ENCODE measurements around the gene VPS45. TPM values are rescaled to one million over a fixed set of nuclear protein-coding genes. Genes with fewer than 3 reads are reported as not detected.
A peak's percentile ranks its signal among the peaks of the same experiment; 100 is the strongest.

Gene VPS45, protein sequence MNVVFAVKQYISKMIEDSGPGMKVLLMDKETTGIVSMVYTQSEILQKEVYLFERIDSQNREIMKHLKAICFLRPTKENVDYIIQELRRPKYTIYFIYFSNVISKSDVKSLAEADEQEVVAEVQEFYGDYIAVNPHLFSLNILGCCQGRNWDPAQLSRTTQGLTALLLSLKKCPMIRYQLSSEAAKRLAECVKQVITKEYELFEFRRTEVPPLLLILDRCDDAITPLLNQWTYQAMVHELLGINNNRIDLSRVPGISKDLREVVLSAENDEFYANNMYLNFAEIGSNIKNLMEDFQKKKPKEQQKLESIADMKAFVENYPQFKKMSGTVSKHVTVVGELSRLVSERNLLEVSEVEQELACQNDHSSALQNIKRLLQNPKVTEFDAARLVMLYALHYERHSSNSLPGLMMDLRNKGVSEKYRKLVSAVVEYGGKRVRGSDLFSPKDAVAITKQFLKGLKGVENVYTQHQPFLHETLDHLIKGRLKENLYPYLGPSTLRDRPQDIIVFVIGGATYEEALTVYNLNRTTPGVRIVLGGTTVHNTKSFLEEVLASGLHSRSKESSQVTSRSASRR
- 39.5 and 47.8 TPM in 2 replicates for total RNA-seq (2014; rRNA removed)
- percentile 77 among the genes with signal in this experiment for Bru-seq, nascent RNA
- percentile 72 among the genes with signal in this experiment for BruChase-seq, experiment 1, labeled RNA remaining after a 6-hour chase
- percentile 79 among the genes with signal in this experiment for BruChase-seq, experiment 2, labeled RNA remaining after a 2-hour chase
- long read RNA-seq, transcript VPS45-202 (15 exons, 2,790 nt), result major isoform, 51 of 80 reads
- long read RNA-seq, partial matches to known transcripts, result 4 of 80 reads
- long read RNA-seq, other reads (novel, unspliced or antisense), result 21 of 80 reads

DNA sequence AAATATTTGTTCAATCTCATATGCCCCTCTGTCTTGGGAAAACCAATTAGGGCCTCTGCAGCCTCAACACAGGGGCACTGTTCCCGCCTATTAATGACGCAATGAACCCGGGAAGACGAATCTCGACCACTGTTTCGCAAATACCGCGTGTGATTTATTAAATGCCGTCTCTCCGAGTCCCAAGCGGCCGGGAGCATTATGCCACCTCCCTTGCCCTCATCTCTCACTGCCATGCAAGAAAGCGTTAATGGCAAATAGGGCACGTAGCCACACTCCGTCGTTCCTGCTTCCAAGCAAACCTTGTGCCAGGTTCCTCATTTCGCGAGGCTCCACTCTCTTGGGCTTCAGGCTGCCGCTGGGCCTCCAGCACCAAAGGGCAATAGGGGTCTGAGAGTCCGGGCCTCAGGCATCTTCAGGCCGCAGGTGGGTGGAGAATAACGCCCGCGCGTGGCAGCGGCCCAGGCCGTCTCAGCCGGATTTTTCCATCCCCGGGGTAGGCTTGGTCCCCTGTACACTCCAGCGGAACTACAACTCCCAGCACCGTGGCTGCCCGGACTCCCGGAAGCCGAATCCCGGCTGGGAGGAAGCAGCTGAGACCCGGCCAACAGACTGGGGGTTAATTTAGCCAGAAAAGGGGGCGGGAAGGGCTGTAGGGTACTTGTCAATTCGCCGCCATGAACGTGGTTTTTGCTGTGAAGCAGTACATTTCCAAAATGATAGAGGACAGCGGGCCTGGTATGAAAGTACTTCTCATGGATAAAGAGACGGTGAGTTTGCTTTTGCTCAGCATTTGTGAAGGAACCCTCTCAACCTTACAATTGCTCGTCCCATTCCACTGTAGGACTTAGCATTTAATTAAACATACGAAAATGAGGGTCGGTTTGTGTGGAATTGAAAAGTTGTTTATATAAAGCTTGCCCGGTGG lies at the start of gene VPS45:
Gene VPS45, plus strand, starts transcription at position 593 of the 925 bp plus-strand sequence. Its CDS starts 82 bp downstream, at position 675.
- peak within 1 kb of the TSS; percentile 87 for H3K9ac ChIP-seq (ENCODE audit: low read length)
- H3K27me3 ChIP-seq (ENCODE audit: low read length), result no peaks in the 10 kb centered on the region
- TF ChIP-seq, protein P1, sequence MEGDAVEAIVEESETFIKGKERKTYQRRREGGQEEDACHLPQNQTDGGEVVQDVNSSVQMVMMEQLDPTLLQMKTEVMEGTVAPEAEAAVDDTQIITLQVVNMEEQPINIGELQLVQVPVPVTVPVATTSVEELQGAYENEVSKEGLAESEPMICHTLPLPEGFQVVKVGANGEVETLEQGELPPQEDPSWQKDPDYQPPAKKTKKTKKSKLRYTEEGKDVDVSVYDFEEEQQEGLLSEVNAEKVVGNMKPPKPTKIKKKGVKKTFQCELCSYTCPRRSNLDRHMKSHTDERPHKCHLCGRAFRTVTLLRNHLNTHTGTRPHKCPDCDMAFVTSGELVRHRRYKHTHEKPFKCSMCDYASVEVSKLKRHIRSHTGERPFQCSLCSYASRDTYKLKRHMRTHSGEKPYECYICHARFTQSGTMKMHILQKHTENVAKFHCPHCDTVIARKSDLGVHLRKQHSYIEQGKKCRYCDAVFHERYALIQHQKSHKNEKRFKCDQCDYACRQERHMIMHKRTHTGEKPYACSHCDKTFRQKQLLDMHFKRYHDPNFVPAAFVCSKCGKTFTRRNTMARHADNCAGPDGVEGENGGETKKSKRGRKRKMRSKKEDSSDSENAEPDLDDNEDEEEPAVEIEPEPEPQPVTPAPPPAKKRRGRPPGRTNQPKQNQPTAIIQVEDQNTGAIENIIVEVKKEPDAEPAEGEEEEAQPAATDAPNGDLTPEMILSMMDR (conservative IDR thresholded peaks at IDR 0.05; ENCODE audit: low read depth, low read length), result peak; percentile 50; the same call in 1 of the 2 replicates
- TF ChIP-seq EZH2 (IDR thresholded peaks at IDR 0.05; ENCODE audit: low read length, unreplicated experiment) (no peak), EZH2phosphoT487 (IDR thresholded peaks at IDR 0.05; ENCODE audit: borderline replicate concordance, low read length) (no peak)
- H2AFZ ChIP-seq (ENCODE audit: low read length), result peak within 1 kb of the TSS; percentile 86
- ATAC-seq (peak; percentile 95), DNase-seq (peak; percentile 94)
- no peaks in the 10 kb centered on the region for H3K9me2 ChIP-seq (replicated peaks; ENCODE audit: low read length)
- intact Hi-C loops (cut with micrococcal nuclease), result loop anchor here (1.0 kb wide), 2 partner anchors 105 to 179 kb away; no protein-coding TSS in a partner anchor
- peaks cover 4% of the 10 kb centered on the region for H3F3A ChIP-seq (ENCODE audit: low read length, unreplicated experiment)
- H3K27ac ChIP-seq (ENCODE audit: low read length), result peak within 1 kb of the TSS; percentile 83
- peak within 1 kb of the TSS; percentile 87 for H3K4me3 ChIP-seq (ENCODE audit: low read length)
- BruUV-seq (replicated peaks), result TSS peak; percentile 73
- H3K4me1 ChIP-seq (ENCODE audit: insufficient read depth, low read length), result peaks cover 21% of the 10 kb centered on the region
- H3K36me3 ChIP-seq (ENCODE audit: low read depth, low read length), result no peaks in the 10 kb centered on the region
- POLR2A ChIA-PET (ENCODE audit: unreplicated experiment), result interaction anchor here (0.7 kb wide), 1 partner anchor 181 kb away, joined by 3 read pairs; a partner anchor contains a TSS
- H3K4me2 ChIP-seq (ENCODE audit: low read length), result peak within 1 kb of the TSS; percentile 90
- H3K79me2 ChIP-seq (ENCODE audit: low read length), result peaks cover 40% of the 10 kb centered on the region
- CTCF ChIA-PET, result interaction anchor here (0.6 kb wide), 1 partner anchor 120 kb away, joined by 5 read pairs; no protein-coding TSS in a partner anchor
- H3K9me3 ChIP-seq (ENCODE audit: low read length), result no peaks in the 10 kb centered on the region
- H4K20me1 ChIP-seq (ENCODE audit: low read length), result no peaks in the 10 kb centered on the region

DNA sequence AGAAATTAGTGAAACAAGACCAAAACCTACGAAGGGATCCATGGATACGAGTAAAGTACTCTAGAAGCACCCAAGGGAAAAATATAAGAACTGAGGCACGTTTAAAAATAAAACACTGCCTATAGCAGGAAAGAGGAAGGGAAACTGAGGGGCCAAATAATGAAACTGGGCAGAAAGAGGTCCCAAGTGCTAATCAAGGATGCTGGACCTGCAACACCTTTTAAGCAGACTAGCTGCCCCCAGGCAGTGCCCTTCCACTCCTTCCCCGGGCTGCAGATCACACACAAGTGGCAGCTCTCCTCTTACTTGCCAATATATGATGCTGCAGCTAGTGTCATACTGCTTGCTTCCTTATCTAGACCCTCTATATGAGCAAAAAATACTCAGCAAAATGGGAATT lies 49.4 kb upstream of the VPS45 start:
- Histone ChIP-seq H3K9me3 (ENCODE audit: low read length) (no peaks in the 10 kb centered on the region), H3K4me2 (ENCODE audit: low read length) (no peak overlapping the region), H2AFZ (ENCODE audit: low read length) (no peak overlapping the region), H3F3A (ENCODE audit: low read length, unreplicated experiment) (no peaks in the 10 kb centered on the region), H3K27me3 (ENCODE audit: low read length) (no peaks in the 10 kb centered on the region), H3K36me3 (ENCODE audit: low read depth, low read length) (no peaks in the 10 kb centered on the region), H4K20me1 (ENCODE audit: low read length) (no peaks in the 10 kb centered on the region), H3K9ac (ENCODE audit: low read length) (no peak overlapping the region), H3K79me2 (ENCODE audit: low read length) (no peaks in the 10 kb centered on the region), H3K4me3 (ENCODE audit: low read length) (no peak overlapping the region), H3K27ac (ENCODE audit: low read length) (no peak overlapping the region), H3K9me2 (replicated peaks; ENCODE audit: low read length) (no peaks in the 10 kb centered on the region), H3K4me1 (ENCODE audit: insufficient read depth, low read length) (peaks cover 24% of the 10 kb centered on the region)
- no peak for ATAC-seq
- intact Hi-C loops (cut with micrococcal nuclease), result no loop called here
- ChIA-PET CTCF (no interaction called here), POLR2A (ENCODE audit: unreplicated experiment) (no interaction called here)
- BruUV-seq (replicated peaks), result no TSS peak
- DNase-seq, result no peak
- TF ChIP-seq EZH2phosphoT487 (IDR thresholded peaks at IDR 0.05; ENCODE audit: borderline replicate concordance, low read length), result no peak
- TF ChIP-seq EZH2 (IDR thresholded peaks at IDR 0.05; ENCODE audit: low read length, unreplicated experiment), result no peak
- TF ChIP-seq, protein P1 (conservative IDR thresholded peaks at IDR 0.05; ENCODE audit: low read depth, low read length), result no peak

Data from PC-3 (cell line).